ENCODE results near the gene DEDD2. TPM values are rescaled to one million over a fixed set of nuclear protein-coding genes. Genes with fewer than 3 reads are reported as not detected.

The DEDD2 gene
- total and polyA plus RNA-seq, 11 donors: 11.1 to 24.1 (median 17.2) TPM

DNA sequence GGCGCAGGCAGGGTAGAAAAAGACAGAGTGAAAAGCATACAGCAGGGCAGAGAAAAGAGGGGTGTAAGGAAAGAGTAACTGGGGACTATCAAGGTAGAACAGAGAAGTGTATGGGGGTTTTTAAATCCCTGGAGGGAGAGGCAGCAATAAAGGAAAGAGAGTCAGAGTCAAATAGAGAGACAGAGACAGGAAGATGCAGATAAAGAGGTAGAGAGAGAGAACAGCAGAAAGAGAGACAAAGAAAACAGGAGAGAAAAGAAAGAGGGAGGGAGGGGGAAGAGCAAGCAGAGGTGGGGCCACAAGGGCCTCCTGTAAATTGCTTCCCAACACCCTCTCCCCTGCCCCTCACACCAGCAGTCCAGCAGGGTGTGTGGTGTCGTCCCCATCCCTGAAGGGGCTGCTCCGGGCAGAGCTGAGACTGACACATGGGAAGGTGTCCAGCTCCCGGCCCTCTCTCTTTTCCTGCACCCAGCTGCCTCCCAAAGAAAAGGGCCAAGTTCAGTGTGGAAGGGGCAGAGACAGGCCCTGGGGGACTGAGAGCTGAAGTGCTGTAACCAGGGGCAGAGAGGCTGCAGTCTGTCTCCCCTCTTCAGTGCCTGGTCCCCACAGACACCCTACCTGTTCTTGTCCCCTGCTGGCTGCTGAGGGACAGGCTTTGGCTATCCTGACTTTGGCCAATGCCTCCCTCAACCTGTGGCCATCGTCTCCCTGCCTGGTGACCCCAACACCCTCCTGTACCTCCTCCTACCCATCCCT is 67.9 kb downstream of the DEDD2 start:
- Histone ChIP-seq H3K4me3 (no peak overlapping the region), H3K4me1 (no peaks in the 10 kb centered on the region), H3K27ac (no peak overlapping the region), H3K9me3 (no peaks in the 10 kb centered on the region), H3K27me3 (peaks cover 6 to 67% (median 35%) of the 10 kb centered on the region in 9 donors), H3K36me3 (no peaks in the 10 kb centered on the region)
- ATAC-seq (no peak), DNase-seq (no peak)
- TF ChIP-seq CTCF (IDR thresholded peaks at IDR 0.05) (no peak), POLR2A (IDR thresholded peaks at IDR 0.05) (no peak)
- WGBS, 4 donors: 24 to 27% (median 26%) methylated on average over 5 of the region's 5 CpGs
- intact Hi-C loops (cut with DNase I): no loop called here

Other genes starting within 250 kb of the DEDD2 start
- gene ATP1A3, start 223.4 kb downstream of the DEDD2 start, total RNA-seq: 100 to 1,000 TPM; 165 to 414 (median 231) TPM
- gene ATP1A3, start 223.4 kb downstream of the DEDD2 start, polyA plus RNA-seq: 100 to 1,000 TPM in 1 of 2 donors, 10 to 100 TPM in 1; 48.3 to 117 TPM
- 1 to 10 TPM; 1.4 to 9.0 (median 3.6) TPM for gene GRIK5, start 147.5 kb downstream of the DEDD2 start, total RNA-seq
- under 1 TPM; 0.28 to 0.72 TPM for gene GRIK5, start 147.5 kb downstream of the DEDD2 start, polyA plus RNA-seq
- 10 to 100 TPM in 3 of 9 donors, 1 to 10 TPM in 6; 6.3 to 17.7 (median 8.8) TPM for gene ZNF574, start 141.5 kb downstream of the DEDD2 start, total RNA-seq
- gene ZNF574, start 141.5 kb downstream of the DEDD2 start, polyA plus RNA-seq: 1 to 10 TPM; 5.1 to 6.9 TPM
- 10 to 100 TPM in 1 of 9 donors, 1 to 10 TPM in 1, under 1 TPM in 7; 0.16 to 10.1 (median 0.50) TPM for gene POU2F2, start 85.2 kb downstream of the DEDD2 start, total RNA-seq
- gene POU2F2, start 85.2 kb downstream of the DEDD2 start, polyA plus RNA-seq: under 1 TPM; 0.61 to 0.69 TPM
- 1 to 10 TPM; 3.9 to 7.2 (median 5.8) TPM for gene ZNF526, start 2.6 kb upstream of the DEDD2 start, total RNA-seq
- 1 to 10 TPM; 3.3 to 5.4 TPM for gene ZNF526, start 2.6 kb upstream of the DEDD2 start, polyA plus RNA-seq
- gene GSK3A, start 24.9 kb upstream of the DEDD2 start, total RNA-seq: 10 to 100 TPM; 22.5 to 46.9 (median 36.8) TPM
- gene GSK3A, start 24.9 kb upstream of the DEDD2 start, polyA plus RNA-seq: 10 to 100 TPM; 51.6 to 76.5 TPM
- 10 to 100 TPM; 26.1 to 49.7 (median 35.5) TPM for gene ERF, start 37.5 kb upstream of the DEDD2 start, total RNA-seq
- 10 to 100 TPM; 31.9 to 45.4 TPM for gene ERF, start 37.5 kb upstream of the DEDD2 start, polyA plus RNA-seq
- 10 to 100 TPM; 25.5 to 54.8 (median 35.8) TPM for gene CIC, start 51.6 kb upstream of the DEDD2 start, total RNA-seq
- gene CIC, start 51.6 kb upstream of the DEDD2 start, polyA plus RNA-seq: 10 to 100 TPM; 27.1 to 27.5 TPM
- gene PRR19, start 84.5 kb upstream of the DEDD2 start, total RNA-seq: under 1 TPM in 3 of 9 donors, not detected in 6; 0.16 to 0.53 (median 0.40) TPM
- under 1 TPM in 1 of 2 donors, not detected in 1; 0.17 TPM for gene PRR19, start 84.5 kb upstream of the DEDD2 start, polyA plus RNA-seq
- 1 to 10 TPM; 1.8 to 9.4 (median 2.5) TPM for gene PAFAH1B3, start 84.9 kb upstream of the DEDD2 start, total RNA-seq
- 1 to 10 TPM; 4.9 to 9.5 TPM for gene PAFAH1B3, start 84.9 kb upstream of the DEDD2 start, polyA plus RNA-seq
- gene TMEM145, start 95.6 kb upstream of the DEDD2 start, total RNA-seq: under 1 TPM in 2 of 9 donors, not detected in 7; 0.16 to 0.27 TPM
- under 1 TPM; 0.11 to 0.18 TPM for gene TMEM145, start 95.6 kb upstream of the DEDD2 start, polyA plus RNA-seq
- 10 to 100 TPM; 26.5 to 50.4 (median 36.6) TPM for gene MEGF8, start 108.0 kb upstream of the DEDD2 start, total RNA-seq
- gene MEGF8, start 108.0 kb upstream of the DEDD2 start, polyA plus RNA-seq: 10 to 100 TPM; 22.8 to 23.1 TPM
- 1 to 10 TPM in 1 of 9 donors, under 1 TPM in 3, not detected in 5; 0.62 to 1.4 (median 0.94) TPM for gene CNFN, start 172.6 kb upstream of the DEDD2 start, total RNA-seq
- gene CNFN, start 172.6 kb upstream of the DEDD2 start, polyA plus RNA-seq: 1 to 10 TPM; 1.3 to 2.9 TPM
- 100 to 1,000 TPM in 1 of 9 donors, 10 to 100 TPM in 8; 34.7 to 111 (median 57.3) TPM for gene LIPE, start 209.7 kb upstream of the DEDD2 start, total RNA-seq
- 10 to 100 TPM; 47.1 to 67.1 TPM for gene LIPE, start 209.7 kb upstream of the DEDD2 start, polyA plus RNA-seq
- not detected for gene CXCL17, start 225.3 kb upstream of the DEDD2 start, total RNA-seq
- not detected for gene CXCL17, start 225.3 kb upstream of the DEDD2 start, polyA plus RNA-seq